Sigmoid colon (tissue), 4 donors: ENCODE measurements around the gene RAB3A.

Source experiments
- CTCF ChIP-seq, 4 experiments: fragments of 450-650 bp in 3 of 4; fragments of 200-600 bp in 1 of 4; IDR thresholded peaks; one replicate each; pipeline ENCODE4 v1.5.1; 2016 to 2019; ENCODE audit warnings: antibody characterized with exemption in 4 of 4, mild to moderate bottlenecking in 3 of 4, moderate library complexity in 2 of 4
- EP300 ChIP-seq, 4 donors: sonication (generic); formaldehyde crosslinking; IDR thresholded peaks; one replicate each; pipeline ENCODE4 v1.6.1; 2017; ENCODE audit warnings: antibody characterized with exemption in 4 of 4
- POLR2A ChIP-seq, 2 donors: fragments of 450-650 bp; IDR thresholded peaks; one replicate each; pipeline ENCODE4 v1.6.1; 2016; ENCODE audit warnings: antibody characterized with exemption in 2 of 2, mild to moderate bottlenecking in 2 of 2, moderate library complexity in 2 of 2
- POLR2AphosphoS5 ChIP-seq, 4 donors: sonication (generic); formaldehyde crosslinking; IDR thresholded peaks; one replicate each; pipeline ENCODE4 v1.6.1; 2017; ENCODE audit warnings: antibody characterized with exemption in 4 of 4

GRCh38 chr19:18152442-18152816 is 51.4 kb downstream of the RAB3A start:
- no peak for TF ChIP-seq POLR2A (IDR thresholded peaks at IDR 0.05)
- TF ChIP-seq CTCF (IDR thresholded peaks at IDR 0.05): peak; percentile 52 to 74 (median 60)
- peak in 3 of 4 donors; percentile 19 to 52 (median 37) for TF ChIP-seq POLR2AphosphoS5 (IDR thresholded peaks at IDR 0.05)
- no peak for TF ChIP-seq EP300 (IDR thresholded peaks at IDR 0.05)
